ENCODE measurements around the gene TRMT1. TPM values are rescaled to one million over a fixed set of nuclear protein-coding genes. Genes with fewer than 3 reads are reported as not detected.

Gene TRMT1
- total RNA-seq, 1 experiment from 2014 or later: 35.9 TPM

DNA sequence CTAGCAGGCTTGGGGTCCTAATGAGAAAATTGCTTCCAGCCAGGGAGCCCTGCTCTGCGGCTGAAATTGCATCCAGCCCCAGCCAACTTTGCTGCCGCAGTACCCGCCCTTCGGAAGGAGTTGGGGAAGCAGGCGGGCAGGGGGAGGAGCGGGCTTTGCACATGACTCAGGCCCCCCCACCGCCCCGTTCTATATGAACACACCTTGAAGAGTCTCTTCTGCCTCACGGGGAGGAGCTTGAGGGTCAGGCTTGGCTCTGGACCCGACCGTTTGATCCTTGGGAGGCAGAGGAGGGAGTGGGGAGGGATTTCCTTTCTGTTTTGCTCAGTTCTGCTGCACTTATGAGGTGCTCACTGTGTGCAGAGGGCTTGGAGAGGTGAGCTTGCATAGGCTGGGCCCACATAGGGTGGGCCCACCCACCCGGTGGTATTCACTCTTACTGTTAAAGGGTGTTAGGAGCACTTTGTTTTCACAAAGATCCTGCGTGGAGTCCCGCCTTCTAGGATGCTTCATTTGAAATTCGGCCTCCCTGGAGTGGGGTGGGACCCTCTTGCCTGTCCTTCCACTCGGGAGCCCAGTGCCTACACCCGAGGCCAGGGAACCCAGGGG, 60.4 kb downstream of the TRMT1 start:
- Histone ChIP-seq H3K9me2 (replicated peaks; ENCODE audit: insufficient read depth, low read length) (no peaks in the 10 kb centered on the region), H3K9ac (ENCODE audit: low read length) (no peak overlapping the region), H3K9me3 (ENCODE audit: low read length) (no peaks in the 10 kb centered on the region), H3K27ac (ENCODE audit: low read length) (no peak overlapping the region), H4K20me1 (ENCODE audit: insufficient read depth, low read depth, low read length) (no peaks in the 10 kb centered on the region), H3K4me2 (ENCODE audit: low read depth, low read length, poor library complexity, severe bottlenecking) (no peak overlapping the region), H3K27me3 (ENCODE audit: low read length) (no peaks in the 10 kb centered on the region), H3K36me3 (ENCODE audit: insufficient read depth, low read length) (no peaks in the 10 kb centered on the region), H3K79me2 (ENCODE audit: low read length) (no peaks in the 10 kb centered on the region), H2AFZ (ENCODE audit: low read length) (no peak overlapping the region), H3K4me3 (ENCODE audit: low read length) (no peak overlapping the region), H3K4me1 (ENCODE audit: low read length) (peaks cover 3% of the 10 kb centered on the region)
- DNase-seq: no peak

DNA sequence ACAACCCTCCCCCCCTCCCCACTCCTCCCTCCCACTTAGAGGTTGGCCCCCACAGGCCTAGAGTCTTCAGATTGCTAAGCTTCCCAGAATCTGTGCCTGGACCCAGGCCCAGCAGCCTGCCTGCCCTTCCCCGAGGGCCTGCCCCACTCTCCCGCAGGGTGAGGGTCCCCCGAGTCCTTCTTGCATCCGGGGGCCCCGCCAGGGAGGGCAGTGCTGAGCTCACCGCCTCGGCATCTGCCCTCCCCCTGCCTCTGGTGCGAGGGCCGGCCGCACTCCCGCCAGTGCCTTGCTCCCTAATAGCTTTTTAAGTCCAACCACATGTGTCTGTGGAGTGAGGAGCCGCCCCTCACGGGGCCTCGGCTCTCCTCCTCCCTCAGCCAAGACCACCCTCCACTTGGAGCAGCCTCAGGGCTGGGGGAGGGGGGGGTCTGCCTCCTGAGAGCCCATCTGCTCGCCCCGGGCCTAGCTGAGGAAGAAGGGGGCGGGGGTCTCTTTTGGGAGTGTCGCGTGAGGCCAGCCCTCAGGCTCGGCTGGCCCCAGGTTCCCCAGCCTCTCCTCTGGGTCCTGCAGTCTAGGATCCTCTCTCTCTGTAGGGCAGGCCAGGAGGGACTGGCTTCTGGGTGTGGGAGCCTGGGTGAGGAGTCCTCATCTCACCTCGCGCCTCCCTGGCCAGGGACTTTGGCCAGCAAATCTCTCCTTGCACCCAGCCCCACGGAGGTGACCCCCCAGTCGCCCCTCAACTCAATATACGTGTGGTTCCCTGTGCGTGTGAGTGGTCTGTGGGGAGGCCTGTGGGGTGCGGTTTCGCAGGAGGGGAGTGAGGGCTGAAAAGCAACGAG, 61.1 kb downstream of the TRMT1 start:
- H3K9ac ChIP-seq (ENCODE audit: low read length): no peak overlapping the region
- H3K4me3 ChIP-seq (ENCODE audit: low read length): no peak overlapping the region
- no peaks in the 10 kb centered on the region for H3K9me3 ChIP-seq (ENCODE audit: low read length)
- no peaks in the 10 kb centered on the region; the same call in 1 of the 2 replicates for H3K4me1 ChIP-seq (ENCODE audit: low read length)
- no peaks in the 10 kb centered on the region for H3K27me3 ChIP-seq (ENCODE audit: low read length)
- no peak overlapping the region for H3K27ac ChIP-seq (ENCODE audit: low read length)
- H3K36me3 ChIP-seq (ENCODE audit: insufficient read depth, low read length): no peaks in the 10 kb centered on the region
- no peak for DNase-seq
- H4K20me1 ChIP-seq (ENCODE audit: insufficient read depth, low read depth, low read length): no peaks in the 10 kb centered on the region
- H2AFZ ChIP-seq (ENCODE audit: low read length): no peak overlapping the region
- H3K9me2 ChIP-seq (replicated peaks; ENCODE audit: insufficient read depth, low read length): no peaks in the 10 kb centered on the region
- no peak overlapping the region for H3K4me2 ChIP-seq (ENCODE audit: low read depth, low read length, poor library complexity, severe bottlenecking)
- no peaks in the 10 kb centered on the region for H3K79me2 ChIP-seq (ENCODE audit: low read length)

Other genes with a start within 250 kb of the TRMT1 start
- gene DNASE2, start 235.3 kb downstream of the TRMT1 start, total RNA-seq (2014; rRNA removed; shearing (Covaris generic); ENCODE audit: low replicate concordance): 47.1 and 61.3 TPM in 2 replicates
- not detected in 2 replicates for gene KLF1, start 229.5 kb downstream of the TRMT1 start, total RNA-seq (2014; rRNA removed; shearing (Covaris generic); ENCODE audit: low replicate concordance)
- gene GCDH, start 225.6 kb downstream of the TRMT1 start, total RNA-seq (2014; rRNA removed; shearing (Covaris generic); ENCODE audit: low replicate concordance): 24.9 and 32.8 TPM in 2 replicates
- 0.22 and 2.5 TPM in 2 replicates for gene SYCE2, start 197.4 kb downstream of the TRMT1 start, total RNA-seq (2014; rRNA removed; shearing (Covaris generic); ENCODE audit: low replicate concordance)
- 59.7 and 92.6 TPM in 2 replicates for gene FARSA, start 183.0 kb downstream of the TRMT1 start, total RNA-seq (2014; rRNA removed; shearing (Covaris generic); ENCODE audit: low replicate concordance)
- 547 and 681 TPM in 2 replicates for gene CALR, start 178.1 kb downstream of the TRMT1 start, total RNA-seq (2014; rRNA removed; shearing (Covaris generic); ENCODE audit: low replicate concordance)
- 130 and 144 TPM in 2 replicates for gene RAD23A, start 170.9 kb downstream of the TRMT1 start, total RNA-seq (2014; rRNA removed; shearing (Covaris generic); ENCODE audit: low replicate concordance)
- gene GADD45GIP1, start 159.5 kb downstream of the TRMT1 start, total RNA-seq (2014; rRNA removed; shearing (Covaris generic); ENCODE audit: low replicate concordance): 23.2 and 66.6 TPM in 2 replicates
- gene DAND5, start 147.2 kb downstream of the TRMT1 start, total RNA-seq (2014; rRNA removed; shearing (Covaris generic); ENCODE audit: low replicate concordance): 0.52 TPM in 1 of 2 replicates, not detected in the other
- gene NFIX, start 121.3 kb downstream of the TRMT1 start, total RNA-seq (2014; rRNA removed; shearing (Covaris generic); ENCODE audit: low replicate concordance): 0.04 and 0.18 TPM in 2 replicates
- gene LYL1, start 13.9 kb downstream of the TRMT1 start, total RNA-seq (2014; rRNA removed; shearing (Covaris generic); ENCODE audit: low replicate concordance): 99.1 and 285 TPM in 2 replicates
- 28.0 and 76.4 TPM in 2 replicates for gene NACC1, start 1.5 kb upstream of the TRMT1 start, total RNA-seq (2014; rRNA removed; shearing (Covaris generic); ENCODE audit: low replicate concordance)
- gene STX10, start 33.6 kb upstream of the TRMT1 start, total RNA-seq (2014; rRNA removed; shearing (Covaris generic); ENCODE audit: low replicate concordance): 47.0 and 103 TPM in 2 replicates
- 7.3 and 15.9 TPM in 2 replicates for gene IER2, start 33.7 kb upstream of the TRMT1 start, total RNA-seq (2014; rRNA removed; shearing (Covaris generic); ENCODE audit: low replicate concordance)

Data from Karpas-422 (cell line).